Measurements from ENCODE around the gene KBTBD2.
"Not testable (repeated sequence)": the region's sequence is repeated elsewhere in the genome, so short reads cannot be mapped to it uniquely, and the experiment has no call there.

KBTBD2 gene

DNA sequence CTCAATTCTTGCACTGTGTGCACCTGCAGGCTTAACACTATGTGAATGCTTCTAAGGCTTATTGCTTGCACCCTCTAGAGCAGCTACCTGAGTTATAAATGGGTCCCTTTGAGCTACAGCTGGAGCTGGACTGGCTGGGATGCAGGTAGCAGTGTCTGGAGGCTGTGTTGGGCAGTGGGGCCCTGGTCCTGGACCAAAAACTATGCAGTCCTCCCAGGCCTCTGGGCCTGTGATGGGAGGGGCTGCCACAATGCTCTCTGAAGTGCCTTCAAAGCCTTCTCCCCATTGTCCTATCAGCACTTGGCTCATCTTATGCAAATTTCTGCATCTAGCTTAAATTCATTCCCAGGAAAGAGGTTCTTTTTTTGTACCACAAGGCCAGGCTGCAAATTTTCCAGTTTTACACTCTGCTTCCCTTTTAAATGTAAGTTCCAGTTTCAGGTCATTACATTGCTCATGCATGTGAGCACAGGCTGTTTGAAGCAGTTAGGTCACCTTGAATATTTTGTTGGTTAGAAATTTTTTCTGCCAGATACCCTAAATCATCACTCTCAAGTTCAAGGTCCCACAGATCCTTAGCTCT is 26.0 kb downstream of the KBTBD2 start:
- H3K79me2 ChIP-seq (ENCODE audit: control insufficient read depth, insufficient read depth, low read length, poor library complexity) = no peaks in the 10 kb centered on the region
- no peak overlapping the region for H4K91ac ChIP-seq (ENCODE audit: low read depth, low read length)
- H3K27me3 ChIP-seq (ENCODE audit: insufficient read depth, low read length) = no peaks in the 10 kb centered on the region
- no peak overlapping the region for H3K4ac ChIP-seq (ENCODE audit: low read depth, low read length)
- H3K27ac ChIP-seq (ENCODE audit: low read depth, low read length) = no peak overlapping the region
- H3K79me1 ChIP-seq (ENCODE audit: low read length) = no peaks in the 10 kb centered on the region
- no peak overlapping the region for H2AK5ac ChIP-seq (ENCODE audit: low read length)
- no peak overlapping the region for H3K4me2 ChIP-seq (ENCODE audit: low read length)
- no peak overlapping the region for H3K23ac ChIP-seq (ENCODE audit: low read length)
- H3K18ac ChIP-seq (ENCODE audit: low read length) = no peak overlapping the region
- peaks cover 4% of the 10 kb centered on the region for H3K9me3 ChIP-seq (ENCODE audit: insufficient read depth, low read depth, low read length)
- no peaks in the 10 kb centered on the region for H3K4me1 ChIP-seq (ENCODE audit: control insufficient read depth in 1 of 2, insufficient read depth in 2 of 2, low read length in 2 of 2)
- H3K4me3 ChIP-seq (ENCODE audit: low read depth, low read length) = no peak overlapping the region
- no peak overlapping the region for H4K12ac ChIP-seq (ENCODE audit: low read depth, low read length)
- H2BK12ac ChIP-seq (ENCODE audit: low read length) = no peak overlapping the region
- no peak overlapping the region for H2BK5ac ChIP-seq (ENCODE audit: low read depth, low read length, poor library complexity)
- no peak for DNase-seq
- H3K36me3 ChIP-seq (ENCODE audit: control insufficient read depth in 1 of 2, insufficient read depth in 2 of 2, low read length in 2 of 2) = peaks cover 1 to 17% of the 10 kb centered on the region in 2 experiments
- no peak overlapping the region for H2BK120ac ChIP-seq (ENCODE audit: insufficient read depth, low read length, poor library complexity)
- no peak overlapping the region for H2AFZ ChIP-seq (ENCODE audit: insufficient read depth, low read length, poor library complexity)
- H3K14ac ChIP-seq (ENCODE audit: low read length) = no peak overlapping the region
- H3K9ac ChIP-seq (ENCODE audit: low read length) = no peak overlapping the region
- no peak overlapping the region for H4K8ac ChIP-seq (ENCODE audit: low read depth, low read length)

DNA sequence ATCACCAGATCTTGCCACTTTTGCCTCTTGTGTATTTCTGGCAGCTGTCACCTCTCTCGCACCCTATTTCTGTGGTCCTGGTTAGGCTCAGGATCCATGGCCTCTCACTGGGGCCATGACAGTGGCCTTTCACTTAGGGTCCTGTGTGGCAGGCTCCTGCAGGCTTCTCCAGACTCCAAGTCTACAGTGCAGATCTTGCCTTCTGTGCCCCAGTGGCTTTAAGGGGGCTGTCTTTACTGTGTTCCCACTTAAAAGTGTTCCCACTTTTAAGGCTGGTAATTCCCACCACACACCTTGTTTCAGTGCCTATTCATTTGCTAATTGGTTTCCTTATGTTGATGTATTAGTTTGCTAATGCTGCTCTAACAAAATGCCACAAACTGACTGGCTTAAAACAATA is 27.7 kb downstream of the KBTBD2 start:
- not testable (repeated sequence) for H3K36me3 ChIP-seq (ENCODE audit: control insufficient read depth in 1 of 2, insufficient read depth in 2 of 2, low read length in 2 of 2); H3K9ac ChIP-seq (ENCODE audit: low read length); H3K27ac ChIP-seq (ENCODE audit: low read depth, low read length); H2AK5ac ChIP-seq (ENCODE audit: low read length); H3K4me1 ChIP-seq (ENCODE audit: control insufficient read depth in 1 of 2, insufficient read depth in 2 of 2, low read length in 2 of 2); H4K12ac ChIP-seq (ENCODE audit: low read depth, low read length); DNase-seq; H3K18ac ChIP-seq (ENCODE audit: low read length); H2BK120ac ChIP-seq (ENCODE audit: insufficient read depth, low read length, poor library complexity); H3K4ac ChIP-seq (ENCODE audit: low read depth, low read length); H3K79me2 ChIP-seq (ENCODE audit: control insufficient read depth, insufficient read depth, low read length, poor library complexity); H3K23ac ChIP-seq (ENCODE audit: low read length); H4K8ac ChIP-seq (ENCODE audit: low read depth, low read length); H2AFZ ChIP-seq (ENCODE audit: insufficient read depth, low read length, poor library complexity); H3K9me3 ChIP-seq (ENCODE audit: insufficient read depth, low read depth, low read length); H3K14ac ChIP-seq (ENCODE audit: low read length); H2BK5ac ChIP-seq (ENCODE audit: low read depth, low read length, poor library complexity); H3K27me3 ChIP-seq (ENCODE audit: insufficient read depth, low read length); H3K79me1 ChIP-seq (ENCODE audit: low read length); H3K4me2 ChIP-seq (ENCODE audit: low read length); H4K91ac ChIP-seq (ENCODE audit: low read depth, low read length); H2BK12ac ChIP-seq (ENCODE audit: low read length); H3K4me3 ChIP-seq (ENCODE audit: low read depth, low read length)
- no CpG with 5 or more reads among the region's 1 CpG for WGBS (ENCODE audit: extremely low coverage, insufficient coverage, insufficient read length)

GRCh38 chr7:32860090-32860489 is 31.5 kb downstream of the KBTBD2 start:
- Histone ChIP-seq H4K91ac (ENCODE audit: low read depth, low read length) (no peak overlapping the region), H3K27me3 (ENCODE audit: insufficient read depth, low read length) (no peaks in the 10 kb centered on the region), H2AFZ (ENCODE audit: insufficient read depth, low read length, poor library complexity) (no peak overlapping the region)

DNA sequence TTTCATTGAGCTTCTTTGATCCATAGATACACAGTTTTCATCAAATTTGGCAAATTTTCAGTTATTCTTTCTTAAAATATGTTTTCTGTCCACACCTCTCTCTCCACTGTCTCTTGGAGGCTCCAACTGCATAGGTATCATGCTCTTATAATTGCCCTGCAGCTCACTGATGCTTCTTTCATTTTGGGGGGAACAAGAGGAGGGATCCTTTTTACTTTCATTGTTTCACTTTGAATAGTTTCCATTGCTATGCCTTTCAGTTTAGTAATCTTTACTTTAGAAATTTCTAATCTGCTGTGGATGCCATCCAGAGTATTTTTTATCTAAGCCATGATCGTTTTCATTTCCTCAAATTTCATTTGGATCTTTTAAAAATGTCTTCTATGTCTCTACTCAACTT is 32.9 kb downstream of the KBTBD2 start:
- H4K91ac ChIP-seq (ENCODE audit: low read depth, low read length) = no peak overlapping the region
- no peak overlapping the region for H2BK5ac ChIP-seq (ENCODE audit: low read depth, low read length, poor library complexity)
- H2AFZ ChIP-seq (ENCODE audit: insufficient read depth, low read length, poor library complexity) = no peak overlapping the region
- no peak overlapping the region for H4K8ac ChIP-seq (ENCODE audit: low read depth, low read length)
- H2AK5ac ChIP-seq (ENCODE audit: low read length) = no peak overlapping the region
- no peak overlapping the region for H3K4me2 ChIP-seq (ENCODE audit: low read length)
- H3K14ac ChIP-seq (ENCODE audit: low read length) = no peak overlapping the region
- no peaks in the 10 kb centered on the region for H3K36me3 ChIP-seq (ENCODE audit: control insufficient read depth in 1 of 2, insufficient read depth in 2 of 2, low read length in 2 of 2)
- no CpG with 5 or more reads among the region's 1 CpG for WGBS (ENCODE audit: extremely low coverage, insufficient coverage, insufficient read length)
- H2BK12ac ChIP-seq (ENCODE audit: low read length) = no peak overlapping the region
- H2BK120ac ChIP-seq (ENCODE audit: insufficient read depth, low read length, poor library complexity) = no peak overlapping the region
- no peak overlapping the region for H4K12ac ChIP-seq (ENCODE audit: low read depth, low read length)
- no peak overlapping the region for H3K27ac ChIP-seq (ENCODE audit: low read depth, low read length)
- DNase-seq = no peak
- H3K23ac ChIP-seq (ENCODE audit: low read length) = no peak overlapping the region
- H3K4ac ChIP-seq (ENCODE audit: low read depth, low read length) = no peak overlapping the region
- H3K79me1 ChIP-seq (ENCODE audit: low read length) = no peaks in the 10 kb centered on the region
- no peaks in the 10 kb centered on the region for H3K79me2 ChIP-seq (ENCODE audit: control insufficient read depth, insufficient read depth, low read length, poor library complexity)
- no peaks in the 10 kb centered on the region for H3K27me3 ChIP-seq (ENCODE audit: insufficient read depth, low read length)
- no peak overlapping the region for H3K18ac ChIP-seq (ENCODE audit: low read length)
- no peaks in the 10 kb centered on the region for H3K4me1 ChIP-seq (ENCODE audit: control insufficient read depth in 1 of 2, insufficient read depth in 2 of 2, low read length in 2 of 2)
- no peak overlapping the region for H3K4me3 ChIP-seq (ENCODE audit: low read depth, low read length)
- no peak overlapping the region for H3K9ac ChIP-seq (ENCODE audit: low read length)
- no peaks in the 10 kb centered on the region for H3K9me3 ChIP-seq (ENCODE audit: insufficient read depth, low read depth, low read length)

More at GRCh38 chr7:32860090-32860489, 31.5 kb downstream of the KBTBD2 start:
- Histone ChIP-seq H4K8ac (ENCODE audit: low read depth, low read length) (no peak overlapping the region), H3K9ac (ENCODE audit: low read length) (no peak overlapping the region), H2AK5ac (ENCODE audit: low read length) (no peak overlapping the region), H3K18ac (ENCODE audit: low read length) (no peak overlapping the region), H2BK12ac (ENCODE audit: low read length) (no peak overlapping the region), H3K36me3 (ENCODE audit: control insufficient read depth in 1 of 2, insufficient read depth in 2 of 2, low read length in 2 of 2) (no peaks in the 10 kb centered on the region), H3K14ac (ENCODE audit: low read length) (no peak overlapping the region), H3K79me1 (ENCODE audit: low read length) (no peaks in the 10 kb centered on the region), H3K23ac (ENCODE audit: low read length) (no peak overlapping the region), H3K4me1 (ENCODE audit: control insufficient read depth in 1 of 2, insufficient read depth in 2 of 2, low read length in 2 of 2) (no peaks in the 10 kb centered on the region), H4K12ac (ENCODE audit: low read depth, low read length) (no peak overlapping the region), H2BK120ac (ENCODE audit: insufficient read depth, low read length, poor library complexity) (no peak overlapping the region), H3K4ac (ENCODE audit: low read depth, low read length) (no peak overlapping the region), H3K9me3 (ENCODE audit: insufficient read depth, low read depth, low read length) (peaks cover 2% of the 10 kb centered on the region), H3K79me2 (ENCODE audit: control insufficient read depth, insufficient read depth, low read length, poor library complexity) (no peaks in the 10 kb centered on the region), H2BK5ac (ENCODE audit: low read depth, low read length, poor library complexity) (no peak overlapping the region), H3K27ac (ENCODE audit: low read depth, low read length) (no peak overlapping the region), H3K4me3 (ENCODE audit: low read depth, low read length) (no peak overlapping the region), H3K4me2 (ENCODE audit: low read length) (no peak overlapping the region)
- DNase-seq = no peak
